Activated CD8-positive, alpha-beta memory T cell treated with anti-CD3 and anti-CD28 coated beads for 24 hours (primary cell): ENCODE results near the gene HSD3B2.

ENCODE experiments used
- DNase-seq: peaks from one replicate; pipeline ENCODE4 v3.0.0-alpha.2; 2020

The HSD3B2 gene

GRCh38 chr1:119404736-119405135 lies 10.2 kb upstream of the HSD3B2 start:
- DNase-seq = no peak

GRCh38 chr1:119409731-119410130 lies 5.2 kb upstream of the HSD3B2 start:
- DNase-seq = no peak

- no peak for DNase-seq
Measured at GRCh38 chr1:119410961-119411360, 4.0 kb upstream of the HSD3B2 start.

GRCh38 chr1:119416006-119416640 lies 1.2 kb downstream of the HSD3B2 start:
- DNase-seq = no peak

- no peak for DNase-seq
Measured at GRCh38 chr1:119419109-119419508, 4.2 kb downstream of the HSD3B2 start.

GRCh38 chr1:119420638-119421037 lies 5.7 kb downstream of the HSD3B2 start:
- DNase-seq = no peak

GRCh38 chr1:119422631-119423030 lies 7.7 kb downstream of the HSD3B2 start:
- no peak for DNase-seq

GRCh38 chr1:119428991-119429390 lies 14.0 kb downstream of the HSD3B2 start:
- no peak for DNase-seq

- DNase-seq = no peak
Measured at GRCh38 chr1:119429687-119430086, 14.7 kb downstream of the HSD3B2 start.

GRCh38 chr1:119430486-119430885 lies 15.5 kb downstream of the HSD3B2 start:
- no peak for DNase-seq

- no peak for DNase-seq
Measured at GRCh38 chr1:119431836-119432235, 16.9 kb downstream of the HSD3B2 start.

- no peak for DNase-seq
Measured at GRCh38 chr1:119435052-119435451, 20.1 kb downstream of the HSD3B2 start.

GRCh38 chr1:119438761-119439160 lies 23.8 kb downstream of the HSD3B2 start:
- no peak for DNase-seq

GRCh38 chr1:119440721-119441307 lies 25.9 kb downstream of the HSD3B2 start:
- DNase-seq = no peak

GRCh38 chr1:119442756-119443155 lies 27.8 kb downstream of the HSD3B2 start:
- DNase-seq = no peak

GRCh38 chr1:119446321-119446720 lies 31.4 kb downstream of the HSD3B2 start:
- DNase-seq = no peak

GRCh38 chr1:119447344-119448126 lies 32.6 kb downstream of the HSD3B2 start:
- no peak for DNase-seq

GRCh38 chr1:119448127-119448511 lies 33.2 kb downstream of the HSD3B2 start:
- no peak for DNase-seq

GRCh38 chr1:119449971-119450370 lies 35.0 kb downstream of the HSD3B2 start:
- DNase-seq = no peak

- no peak for DNase-seq
Measured at GRCh38 chr1:119451158-119451557, 36.2 kb downstream of the HSD3B2 start.

GRCh38 chr1:119452091-119452490 lies 37.1 kb downstream of the HSD3B2 start:
- no peak for DNase-seq

GRCh38 chr1:119453021-119453420 lies 38.1 kb downstream of the HSD3B2 start:
- no peak for DNase-seq

GRCh38 chr1:119462964-119463363 lies 48.0 kb downstream of the HSD3B2 start:
- no peak for DNase-seq

GRCh38 chr1:119463569-119463968 lies 48.6 kb downstream of the HSD3B2 start:
- DNase-seq = no peak
